Measurements from ENCODE around the gene BRME1.

GRCh38 chr19:13909430-13909829 lies 3.5 kb upstream of the BRME1 start:
- TF ChIP-seq LEF1 (IDR thresholded peaks at IDR 0.05; ENCODE audit: borderline replicate concordance) (no peak), HDGF (IDR thresholded peaks at IDR 0.05; ENCODE audit: borderline replicate concordance) (no peak), ELF4 (IDR thresholded peaks at IDR 0.05) (no peak)
